ACC112 (cell line): ENCODE results near the gene SPEG.

ENCODE experiments used
- H2AFZ ChIP-seq: fragments of 200-600 bp; sonication (generic); one replicate; pipeline ENCODE4 v1.6.0; 2017; ENCODE audit warnings: antibody characterized with exemption, low read length; ENCODE audit not compliant: unreplicated experiment
- H3K27ac ChIP-seq: fragments of 200-600 bp; sonication (generic); 2 replicates; pipeline ENCODE4 v1.5.1; 2014; ENCODE audit warnings: low read depth, mild to moderate bottlenecking, antibody characterized with exemption, low read length, moderate library complexity
- H3K27me3 ChIP-seq: fragments of 200-600 bp; sonication (generic); 2 replicates; pipeline ENCODE4 v1.6.1; 2014; ENCODE audit warnings: mild to moderate bottlenecking, antibody characterized with exemption, low read length, moderate library complexity, mixed read lengths; ENCODE audit not compliant: insufficient read depth
- H3K36me3 ChIP-seq: fragments of 200-600 bp; sonication (generic); 2 replicates; pipeline ENCODE4 v1.6.1; 2016; ENCODE audit warnings: mild to moderate bottlenecking, antibody characterized with exemption, low read length, moderate library complexity, mixed read lengths; ENCODE audit not compliant: insufficient read depth
- H3K4me1 ChIP-seq: fragments of 200-600 bp; sonication (generic); one replicate; pipeline ENCODE4 v1.6.1; 2016; ENCODE audit warnings: low read length, mixed read lengths; ENCODE audit not compliant: insufficient read depth, unreplicated experiment, control insufficient read depth
- H3K4me3 ChIP-seq: fragments of 200-600 bp; sonication (generic); 2 replicates; pipeline ENCODE4 v1.5.1; 2014; ENCODE audit warnings: mild to moderate bottlenecking, low read depth, low read length
- H3K79me2 ChIP-seq: fragments of 200-600 bp; sonication (generic); one replicate; pipeline ENCODE4 v1.6.0; 2016; ENCODE audit warnings: low read length; ENCODE audit not compliant: control insufficient read depth, unreplicated experiment, insufficient read depth

SPEG gene

GRCh38 chr2:219544567-219544966 lies 109.9 kb downstream of the SPEG start:
- Histone ChIP-seq H3K4me1 (peaks cover 8% of the 10 kb centered on the region), H3K36me3 (0 out of 2 replicates have a peak, but pooled peaks cover 8% of the 10 kb centered on the region), H3K27me3 (no peaks in the 10 kb centered on the region), H2AFZ (peak overlapping the region; percentile 43), H3K79me2 (peaks cover 6% of the 10 kb centered on the region), H3K27ac (no peak overlapping the region), H3K4me3 (peak overlapping the region; percentile 79)

- H3K79me2 ChIP-seq = peaks cover 6% of the 10 kb centered on the region
- H3K27me3 ChIP-seq = no peaks in the 10 kb centered on the region
- H3K27ac ChIP-seq = no peak overlapping the region
- 0 out of 2 replicates have a peak, but pooled peaks cover 8% of the 10 kb centered on the region for H3K36me3 ChIP-seq
- H3K4me3 ChIP-seq = no peak overlapping the region
- no peak overlapping the region for H2AFZ ChIP-seq
- peaks cover 8% of the 10 kb centered on the region for H3K4me1 ChIP-seq
Observed at GRCh38 chr2:219545295-219545942, 110.8 kb downstream of the SPEG start.

DNA sequence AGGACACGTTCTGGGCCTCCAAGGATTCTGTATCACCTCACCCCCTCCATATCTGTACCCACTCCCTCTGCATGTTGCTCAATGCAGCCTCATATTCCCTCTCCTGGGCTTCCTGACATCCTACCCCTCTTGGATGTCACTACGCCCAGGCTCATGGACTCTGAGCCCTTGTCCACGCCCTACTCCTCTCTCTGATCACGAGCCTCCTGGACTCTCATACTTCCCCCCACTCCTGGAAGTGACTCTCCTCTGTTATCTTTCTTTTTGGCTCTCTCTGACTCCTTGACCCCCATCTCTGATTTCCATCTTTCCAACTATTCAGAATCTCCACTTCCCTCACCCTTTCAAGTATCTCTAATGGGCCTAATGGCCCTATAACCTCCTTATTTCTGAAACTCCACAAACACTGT lies 111.3 kb downstream of the SPEG start:
- Histone ChIP-seq H3K36me3 (0 out of 2 replicates have a peak, but pooled peaks cover 5% of the 10 kb centered on the region), H3K27ac (no peak overlapping the region), H3K4me1 (peaks cover 8% of the 10 kb centered on the region), H2AFZ (no peak overlapping the region), H3K79me2 (peaks cover 6% of the 10 kb centered on the region), H3K27me3 (no peaks in the 10 kb centered on the region), H3K4me3 (no peak overlapping the region)

DNA sequence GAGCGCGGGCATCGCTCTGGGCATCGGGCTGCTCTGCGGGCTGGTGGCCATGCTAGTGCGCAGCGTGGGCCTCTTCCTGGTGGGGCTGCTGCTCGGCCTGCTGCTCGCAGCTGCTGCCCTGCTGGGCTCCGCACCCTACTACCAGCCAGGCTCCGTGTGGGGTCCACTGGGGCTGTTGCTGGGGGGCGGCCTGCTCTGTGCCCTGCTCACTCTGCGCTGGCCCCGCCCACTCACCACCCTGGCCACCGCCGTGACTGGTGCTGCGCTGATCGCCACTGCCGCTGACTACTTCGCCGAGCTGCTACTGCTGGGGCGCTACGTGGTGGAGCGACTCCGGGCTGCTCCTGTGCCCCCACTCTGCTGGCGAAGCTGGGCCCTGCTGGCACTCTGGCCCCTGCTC lies 113.0 kb downstream of the SPEG start:
- Histone ChIP-seq H3K36me3 (no peaks in the 10 kb centered on the region), H3K27ac (no peak overlapping the region), H3K79me2 (peaks cover 1% of the 10 kb centered on the region), H3K4me3 (no peak overlapping the region), H3K27me3 (no peaks in the 10 kb centered on the region), H2AFZ (no peak overlapping the region), H3K4me1 (peaks cover 6% of the 10 kb centered on the region)
